Measurements from ENCODE around the gene XPA. TPM values are rescaled to one million over a fixed set of nuclear protein-coding genes. Genes with fewer than 3 reads are reported as not detected.

Gene XPA
- polyA plus RNA-seq, 2 of the 4 experiments (the other 2 are of a cell fraction), result 8.0 to 14.0 TPM

DNA sequence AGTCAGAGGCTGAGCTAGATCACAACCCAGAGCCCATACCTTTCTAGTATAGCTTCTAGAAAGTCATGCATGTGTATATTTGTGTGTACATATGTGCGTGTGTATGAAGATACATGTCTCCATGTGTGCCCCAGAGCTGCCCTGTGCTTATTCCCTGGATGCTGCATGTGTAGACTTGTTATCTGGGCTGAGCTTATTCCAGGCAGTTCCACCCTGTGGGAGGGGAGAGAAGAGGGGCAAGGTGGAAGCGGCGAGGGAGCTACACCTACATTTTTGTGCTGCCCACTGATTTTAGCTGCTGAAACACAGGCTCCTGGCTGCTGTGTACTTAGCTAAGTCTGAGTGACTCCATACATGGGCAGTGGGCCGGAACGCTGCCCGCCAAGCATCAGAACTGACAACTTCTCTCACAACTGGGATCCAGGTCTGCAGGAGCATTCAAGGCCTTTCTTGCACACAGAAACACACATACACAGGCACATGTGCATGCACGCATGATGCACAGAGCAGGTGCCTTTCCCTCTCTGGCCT is 38.0 kb upstream of the XPA start (continued):
- TF ChIP-seq, protein P1, sequence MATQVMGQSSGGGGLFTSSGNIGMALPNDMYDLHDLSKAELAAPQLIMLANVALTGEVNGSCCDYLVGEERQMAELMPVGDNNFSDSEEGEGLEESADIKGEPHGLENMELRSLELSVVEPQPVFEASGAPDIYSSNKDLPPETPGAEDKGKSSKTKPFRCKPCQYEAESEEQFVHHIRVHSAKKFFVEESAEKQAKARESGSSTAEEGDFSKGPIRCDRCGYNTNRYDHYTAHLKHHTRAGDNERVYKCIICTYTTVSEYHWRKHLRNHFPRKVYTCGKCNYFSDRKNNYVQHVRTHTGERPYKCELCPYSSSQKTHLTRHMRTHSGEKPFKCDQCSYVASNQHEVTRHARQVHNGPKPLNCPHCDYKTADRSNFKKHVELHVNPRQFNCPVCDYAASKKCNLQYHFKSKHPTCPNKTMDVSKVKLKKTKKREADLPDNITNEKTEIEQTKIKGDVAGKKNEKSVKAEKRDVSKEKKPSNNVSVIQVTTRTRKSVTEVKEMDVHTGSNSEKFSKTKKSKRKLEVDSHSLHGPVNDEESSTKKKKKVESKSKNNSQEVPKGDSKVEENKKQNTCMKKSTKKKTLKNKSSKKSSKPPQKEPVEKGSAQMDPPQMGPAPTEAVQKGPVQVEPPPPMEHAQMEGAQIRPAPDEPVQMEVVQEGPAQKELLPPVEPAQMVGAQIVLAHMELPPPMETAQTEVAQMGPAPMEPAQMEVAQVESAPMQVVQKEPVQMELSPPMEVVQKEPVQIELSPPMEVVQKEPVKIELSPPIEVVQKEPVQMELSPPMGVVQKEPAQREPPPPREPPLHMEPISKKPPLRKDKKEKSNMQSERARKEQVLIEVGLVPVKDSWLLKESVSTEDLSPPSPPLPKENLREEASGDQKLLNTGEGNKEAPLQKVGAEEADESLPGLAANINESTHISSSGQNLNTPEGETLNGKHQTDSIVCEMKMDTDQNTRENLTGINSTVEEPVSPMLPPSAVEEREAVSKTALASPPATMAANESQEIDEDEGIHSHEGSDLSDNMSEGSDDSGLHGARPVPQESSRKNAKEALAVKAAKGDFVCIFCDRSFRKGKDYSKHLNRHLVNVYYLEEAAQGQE (IDR thresholded peaks at IDR 0.05), result no peak
- TF ChIP-seq, protein P2, sequence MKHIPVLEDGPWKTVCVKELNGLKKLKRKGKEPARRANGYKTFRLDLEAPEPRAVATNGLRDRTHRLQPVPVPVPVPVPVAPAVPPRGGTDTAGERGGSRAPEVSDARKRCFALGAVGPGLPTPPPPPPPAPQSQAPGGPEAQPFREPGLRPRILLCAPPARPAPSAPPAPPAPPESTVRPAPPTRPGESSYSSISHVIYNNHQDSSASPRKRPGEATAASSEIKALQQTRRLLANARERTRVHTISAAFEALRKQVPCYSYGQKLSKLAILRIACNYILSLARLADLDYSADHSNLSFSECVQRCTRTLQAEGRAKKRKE (CRISPR knock-in tag; IDR thresholded peaks at IDR 0.05; ENCODE audit: low read depth), result no peak
- TF ChIP-seq MYC (IDR thresholded peaks at IDR 0.05; ENCODE audit: borderline replicate concordance, low read length) (no peak), NFE2L2 (conservative IDR thresholded peaks at IDR 0.05; ENCODE audit: low read length) (no peak), SREBF2 (IDR thresholded peaks at IDR 0.05) (no peak)
- TF ChIP-seq, protein P3, sequence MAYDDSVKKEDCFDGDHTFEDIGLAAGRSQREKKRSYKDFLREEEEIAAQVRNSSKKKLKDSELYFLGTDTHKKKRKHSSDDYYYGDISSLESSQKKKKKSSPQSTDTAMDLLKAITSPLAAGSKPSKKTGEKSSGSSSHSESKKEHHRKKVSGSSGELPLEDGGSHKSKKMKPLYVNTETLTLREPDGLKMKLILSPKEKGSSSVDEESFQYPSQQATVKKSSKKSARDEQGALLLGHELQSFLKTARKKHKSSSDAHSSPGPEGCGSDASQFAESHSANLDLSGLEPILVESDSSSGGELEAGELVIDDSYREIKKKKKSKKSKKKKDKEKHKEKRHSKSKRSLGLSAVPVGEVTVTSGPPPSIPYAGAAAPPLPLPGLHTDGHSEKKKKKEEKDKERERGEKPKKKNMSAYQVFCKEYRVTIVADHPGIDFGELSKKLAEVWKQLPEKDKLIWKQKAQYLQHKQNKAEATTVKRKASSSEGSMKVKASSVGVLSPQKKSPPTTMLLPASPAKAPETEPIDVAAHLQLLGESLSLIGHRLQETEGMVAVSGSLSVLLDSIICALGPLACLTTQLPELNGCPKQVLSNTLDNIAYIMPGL (CRISPR knock-in tag; IDR thresholded peaks at IDR 0.05; ENCODE audit: borderline replicate concordance), result no peak

DNA sequence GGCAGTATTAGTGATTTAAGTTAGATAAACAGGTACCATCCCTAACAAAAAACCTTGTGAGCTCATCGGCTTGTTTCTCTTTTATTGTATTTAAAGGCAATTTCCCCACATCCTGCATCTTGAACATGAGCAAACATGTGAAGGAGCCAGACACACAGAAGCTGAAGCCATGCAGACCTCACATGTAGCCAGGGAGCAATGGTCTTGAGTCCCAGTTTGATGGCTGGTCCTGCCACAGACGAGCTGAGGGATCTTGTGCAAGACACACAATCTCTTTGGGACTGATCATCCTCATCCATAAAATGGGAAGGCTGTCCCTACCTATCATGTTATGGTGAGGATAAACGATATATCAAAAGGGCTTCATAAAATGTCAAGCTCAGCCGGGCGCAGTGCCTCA is 29.6 kb upstream of the XPA start:
- POLR2A ChIA-PET, result no interaction called here
- FAIRE-seq, result no peak
- TF ChIP-seq HOXA7 (CRISPR knock-in tag; IDR thresholded peaks at IDR 0.05), result no peak
- no peak for TF ChIP-seq RFX5 (IDR thresholded peaks at IDR 0.05)
- TF ChIP-seq MAZ (IDR thresholded peaks at IDR 0.05; ENCODE audit: borderline replicate concordance, low read depth, low read length), result no peak
- TF ChIP-seq HDAC2 (IDR thresholded peaks at IDR 0.05), result no peak
- no peak for TF ChIP-seq TP53 (CRISPR knock-in tag; IDR thresholded peaks at IDR 0.05)
- TF ChIP-seq, protein P4, sequence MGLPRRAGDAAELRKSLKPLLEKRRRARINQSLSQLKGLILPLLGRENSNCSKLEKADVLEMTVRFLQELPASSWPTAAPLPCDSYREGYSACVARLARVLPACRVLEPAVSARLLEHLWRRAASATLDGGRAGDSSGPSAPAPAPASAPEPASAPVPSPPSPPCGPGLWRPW (IDR thresholded peaks at IDR 0.05), result no peak
- TF ChIP-seq, protein P5, sequence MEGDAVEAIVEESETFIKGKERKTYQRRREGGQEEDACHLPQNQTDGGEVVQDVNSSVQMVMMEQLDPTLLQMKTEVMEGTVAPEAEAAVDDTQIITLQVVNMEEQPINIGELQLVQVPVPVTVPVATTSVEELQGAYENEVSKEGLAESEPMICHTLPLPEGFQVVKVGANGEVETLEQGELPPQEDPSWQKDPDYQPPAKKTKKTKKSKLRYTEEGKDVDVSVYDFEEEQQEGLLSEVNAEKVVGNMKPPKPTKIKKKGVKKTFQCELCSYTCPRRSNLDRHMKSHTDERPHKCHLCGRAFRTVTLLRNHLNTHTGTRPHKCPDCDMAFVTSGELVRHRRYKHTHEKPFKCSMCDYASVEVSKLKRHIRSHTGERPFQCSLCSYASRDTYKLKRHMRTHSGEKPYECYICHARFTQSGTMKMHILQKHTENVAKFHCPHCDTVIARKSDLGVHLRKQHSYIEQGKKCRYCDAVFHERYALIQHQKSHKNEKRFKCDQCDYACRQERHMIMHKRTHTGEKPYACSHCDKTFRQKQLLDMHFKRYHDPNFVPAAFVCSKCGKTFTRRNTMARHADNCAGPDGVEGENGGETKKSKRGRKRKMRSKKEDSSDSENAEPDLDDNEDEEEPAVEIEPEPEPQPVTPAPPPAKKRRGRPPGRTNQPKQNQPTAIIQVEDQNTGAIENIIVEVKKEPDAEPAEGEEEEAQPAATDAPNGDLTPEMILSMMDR (IDR thresholded peaks at IDR 0.05), result no peak
- Histone ChIP-seq H3K9me3 (0 out of 3 replicates have a peak, but pooled peaks cover 2% of the 10 kb centered on the region), H3K4me1 (0 out of 3 replicates have a peak, but pooled peaks cover 3% of the 10 kb centered on the region), H3K4me3 (no peak overlapping the region), H3K27ac (no peak overlapping the region), H3K4me2 (no peak overlapping the region)
- no peak for ATAC-seq
- CTCF ChIA-PET, result interaction anchor here (0.9 to 4.1 kb wide), 6 partner anchors 9 to 308 kb away, joined by 3 to 15 read pairs (median 3); no protein-coding TSS in a partner anchor
- no peak for DNase-seq (ENCODE audit: low read depth in 1 of 2, low spot score in 1 of 2)
- WGBS (ENCODE audit: missing lambda C conversion rate), result 63% methylated on average over 5 of the region's 5 CpGs

DNA sequence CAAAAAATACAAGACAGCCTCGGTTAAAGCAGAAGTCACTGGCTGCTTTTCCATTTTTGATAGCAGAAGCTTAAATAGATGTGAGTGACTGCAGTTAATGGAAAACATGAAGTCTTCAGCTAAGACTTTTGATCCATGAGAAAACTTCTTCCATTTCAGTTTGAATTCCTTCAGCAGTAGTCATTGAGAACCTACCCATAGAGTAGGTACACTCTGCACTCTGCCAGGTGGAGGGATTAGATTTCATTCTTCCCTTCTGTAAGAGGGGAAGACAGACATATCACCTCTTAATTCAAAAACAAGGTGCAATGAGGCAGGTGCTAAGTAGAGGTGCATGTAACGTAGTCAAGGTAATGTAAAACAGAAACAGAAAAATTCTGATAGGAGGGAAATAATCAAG is 26.7 kb upstream of the XPA start:
- no peak for ATAC-seq
- H3K9me3 ChIP-seq, result 0 out of 3 replicates have a peak, but pooled peaks cover 5% of the 10 kb centered on the region

More for the DNA sequence above, 26.7 kb upstream of the XPA start:
- 0 out of 3 replicates have a peak, but pooled peaks cover 3% of the 10 kb centered on the region for H3K4me1 ChIP-seq
- no peak overlapping the region for H3K4me2 ChIP-seq
- POLR2A ChIA-PET, result no interaction called here
- no peak overlapping the region for H3K4me3 ChIP-seq
- TF ChIP-seq BHLHE40 (IDR thresholded peaks at IDR 0.05; ENCODE audit: low read depth, low read length) (no peak), MAFK (IDR thresholded peaks at IDR 0.05; ENCODE audit: partially characterized antibody) (no peak), CHD4 (IDR thresholded peaks at IDR 0.05; ENCODE audit: borderline replicate concordance) (no peak), RFX5 (IDR thresholded peaks at IDR 0.05) (no peak), PHF8 (IDR thresholded peaks at IDR 0.05; ENCODE audit: borderline replicate concordance, low read depth) (no peak), EHMT2 (IDR thresholded peaks at IDR 0.05; ENCODE audit: low read depth) (no peak), ZNF302 (CRISPR knock-in tag; IDR thresholded peaks at IDR 0.05) (no peak), EP300 (IDR thresholded peaks at IDR 0.05) (no peak), FOXS1 (CRISPR knock-in tag; IDR thresholded peaks at IDR 0.05) (no peak), KDM1A (IDR thresholded peaks at IDR 0.05; ENCODE audit: low read depth) (no peak), HDAC2 (IDR thresholded peaks at IDR 0.05) (no peak), POLR2A (IDR thresholded peaks at IDR 0.05; ENCODE audit: low read length) (no peak), RARB (CRISPR knock-in tag; IDR thresholded peaks at IDR 0.05) (no peak)
- TF ChIP-seq, protein P4 (IDR thresholded peaks at IDR 0.05), result no peak
- DNase-seq (ENCODE audit: low read depth in 1 of 2, low spot score in 1 of 2), result no peak
- no peak for FAIRE-seq
- WGBS (ENCODE audit: missing lambda C conversion rate), result 66% methylated on average over 2 of the region's 2 CpGs
- CTCF ChIA-PET, result interaction anchor here (1.4 to 1.8 kb wide), 2 partner anchors 27 to 65 kb away, joined by 4 to 7 read pairs; no protein-coding TSS in a partner anchor
- no peak overlapping the region for H3K27ac ChIP-seq
